ENCODE measurements around the gene UBE2G2.

DNA sequence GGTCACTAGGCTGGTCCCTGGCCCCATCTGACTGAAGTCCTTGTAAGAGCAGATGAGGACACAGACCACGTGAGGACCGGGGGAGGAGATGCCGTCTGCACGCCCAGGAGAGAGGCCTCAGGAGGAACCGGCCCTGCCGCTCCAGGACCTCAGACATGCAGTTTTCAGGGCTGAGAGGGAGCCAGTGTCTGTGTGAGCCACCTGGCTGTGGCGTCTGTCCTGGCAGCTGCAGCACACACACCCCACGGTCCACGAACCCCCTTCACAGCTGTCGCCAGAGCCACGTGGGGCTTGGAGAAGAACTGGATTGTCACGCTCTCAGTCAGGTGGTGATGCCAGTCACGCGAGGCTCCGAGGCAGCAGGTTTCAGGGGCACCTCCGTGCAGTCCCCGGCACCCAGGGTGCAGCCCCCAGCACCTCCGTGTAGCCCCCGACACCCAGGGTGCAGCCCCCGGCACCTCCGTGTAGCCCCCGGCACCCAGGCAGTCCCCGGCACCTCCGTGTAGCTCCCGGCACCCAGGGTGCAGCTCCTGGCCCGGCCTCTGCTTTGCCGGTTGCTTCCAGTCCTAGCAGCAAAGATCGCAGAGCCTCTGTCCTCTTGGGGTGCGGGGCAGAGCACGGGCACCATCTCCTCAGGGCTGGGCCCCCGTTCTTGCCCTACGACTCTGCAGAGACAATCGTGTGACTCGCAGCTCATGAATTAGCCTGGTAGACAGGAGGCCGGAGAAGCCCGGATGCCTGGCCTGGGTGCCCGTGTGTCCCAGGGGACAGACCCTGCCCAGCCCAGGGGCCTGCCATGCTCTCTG lies 35.2 kb upstream of the UBE2G2 start:
- TF ChIP-seq, protein P1, sequence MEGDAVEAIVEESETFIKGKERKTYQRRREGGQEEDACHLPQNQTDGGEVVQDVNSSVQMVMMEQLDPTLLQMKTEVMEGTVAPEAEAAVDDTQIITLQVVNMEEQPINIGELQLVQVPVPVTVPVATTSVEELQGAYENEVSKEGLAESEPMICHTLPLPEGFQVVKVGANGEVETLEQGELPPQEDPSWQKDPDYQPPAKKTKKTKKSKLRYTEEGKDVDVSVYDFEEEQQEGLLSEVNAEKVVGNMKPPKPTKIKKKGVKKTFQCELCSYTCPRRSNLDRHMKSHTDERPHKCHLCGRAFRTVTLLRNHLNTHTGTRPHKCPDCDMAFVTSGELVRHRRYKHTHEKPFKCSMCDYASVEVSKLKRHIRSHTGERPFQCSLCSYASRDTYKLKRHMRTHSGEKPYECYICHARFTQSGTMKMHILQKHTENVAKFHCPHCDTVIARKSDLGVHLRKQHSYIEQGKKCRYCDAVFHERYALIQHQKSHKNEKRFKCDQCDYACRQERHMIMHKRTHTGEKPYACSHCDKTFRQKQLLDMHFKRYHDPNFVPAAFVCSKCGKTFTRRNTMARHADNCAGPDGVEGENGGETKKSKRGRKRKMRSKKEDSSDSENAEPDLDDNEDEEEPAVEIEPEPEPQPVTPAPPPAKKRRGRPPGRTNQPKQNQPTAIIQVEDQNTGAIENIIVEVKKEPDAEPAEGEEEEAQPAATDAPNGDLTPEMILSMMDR (IDR thresholded peaks at IDR 0.05): no peak
- TF ChIP-seq POLR2A (IDR thresholded peaks at IDR 0.05): no peak
